ENCODE results near the gene CEP162. TPM values are rescaled to one million over a fixed set of nuclear protein-coding genes. Genes with fewer than 3 reads are reported as not detected.

CEP162 gene
- total RNA-seq, 2 experiments from 2014 or later: 2.6 to 2.8 TPM

- TF ChIP-seq CTCF (IDR thresholded peaks at IDR 0.05): no peak
- DNase-seq (no peak), ATAC-seq (ENCODE audit: poor library complexity) (no peak)
- Mint-ChIP-seq H3K36me3 (ENCODE audit: low read depth) (peaks cover 73% of the 10 kb centered on the region), H3K27me3 (no peaks in the 10 kb centered on the region), H3K4me3 (no peak overlapping the region), H3K4me1 (ENCODE audit: low read depth) (no peaks in the 10 kb centered on the region), H3K27ac (no peak overlapping the region), H3K9me3 (no peaks in the 10 kb centered on the region)
- Histone ChIP-seq H3K4me1 (ENCODE audit: insufficient read depth, low read length) (no peaks in the 10 kb centered on the region), H3K36me3 (ENCODE audit: insufficient read depth, low read length) (peaks cover 7% of the 10 kb centered on the region), H3K4me3 (ENCODE audit: low read length) (no peak overlapping the region), H3K9me3 (ENCODE audit: control insufficient read depth in 1 of 2, insufficient read depth in 1 of 2, low read length in 2 of 2) (no peaks in the 10 kb centered on the region), H3K27ac (ENCODE audit: low read depth in 1 of 2, low read length in 2 of 2) (no peak overlapping the region), H3K27me3 (ENCODE audit: control insufficient read depth in 1 of 2, insufficient read depth in 2 of 2, low read length in 2 of 2) (no peaks in the 10 kb centered on the region)
- CTCF ChIA-PET: no interaction called here
- intact Hi-C loops (cut with DNase I, micrococcal nuclease): no loop called here
- POLR2A ChIA-PET: no interaction called here
Observed at GRCh38 chr6:84150705-84151104, 76.7 kb downstream of the CEP162 start.

GRCh38 chr6:84141521-84141920 lies 85.9 kb downstream of the CEP162 start:
- H3K4me1 Mint-ChIP-seq (ENCODE audit: low read depth): no peaks in the 10 kb centered on the region
- CTCF ChIA-PET: no interaction called here
- Histone ChIP-seq H3K27ac (ENCODE audit: low read depth in 1 of 2, low read length in 2 of 2) (no peak overlapping the region), H3K27me3 (ENCODE audit: control insufficient read depth in 1 of 2, insufficient read depth in 2 of 2, low read length in 2 of 2) (no peaks in the 10 kb centered on the region), H3K9me3 (ENCODE audit: control insufficient read depth in 1 of 2, insufficient read depth in 1 of 2, low read length in 2 of 2) (no peaks in the 10 kb centered on the region), H3K4me1 (ENCODE audit: insufficient read depth, low read length) (no peaks in the 10 kb centered on the region), H3K36me3 (ENCODE audit: insufficient read depth, low read length) (peaks cover 8% of the 10 kb centered on the region), H3K4me3 (ENCODE audit: low read length) (no peak overlapping the region)
- ATAC-seq (ENCODE audit: poor library complexity) (no peak), DNase-seq (no peak)
- TF ChIP-seq CTCF (IDR thresholded peaks at IDR 0.05): no peak
- no peak overlapping the region for H3K27ac Mint-ChIP-seq
- intact Hi-C loops (cut with DNase I, micrococcal nuclease): no loop called here
- no peaks in the 10 kb centered on the region for H3K27me3 Mint-ChIP-seq
- no peak overlapping the region for H3K4me3 Mint-ChIP-seq
- H3K9me3 Mint-ChIP-seq: no peaks in the 10 kb centered on the region
- peaks cover 84% of the 10 kb centered on the region for H3K36me3 Mint-ChIP-seq (ENCODE audit: low read depth)
- POLR2A ChIA-PET: no interaction called here

GRCh38 chr6:84139311-84139710 lies 88.1 kb downstream of the CEP162 start:
- peaks cover 82% of the 10 kb centered on the region for H3K36me3 Mint-ChIP-seq (ENCODE audit: low read depth)
- DNase-seq: no peak
- Histone ChIP-seq H3K9me3 (ENCODE audit: control insufficient read depth in 1 of 2, insufficient read depth in 1 of 2, low read length in 2 of 2) (peaks cover 0 to 2% of the 10 kb centered on the region in 2 experiments), H3K27ac (ENCODE audit: low read depth in 1 of 2, low read length in 2 of 2) (no peak overlapping the region), H3K27me3 (ENCODE audit: control insufficient read depth in 1 of 2, insufficient read depth in 2 of 2, low read length in 2 of 2) (no peaks in the 10 kb centered on the region), H3K36me3 (ENCODE audit: insufficient read depth, low read length) (peaks cover 16% of the 10 kb centered on the region), H3K4me1 (ENCODE audit: insufficient read depth, low read length) (no peaks in the 10 kb centered on the region), H3K4me3 (ENCODE audit: low read length) (no peak overlapping the region)
- ChIA-PET POLR2A (no interaction called here), CTCF (no interaction called here)
- no peaks in the 10 kb centered on the region for H3K4me1 Mint-ChIP-seq (ENCODE audit: low read depth)
- no peak for ATAC-seq (ENCODE audit: poor library complexity)
- H3K4me3 Mint-ChIP-seq: no peak overlapping the region
- no peak overlapping the region for H3K27ac Mint-ChIP-seq
- H3K9me3 Mint-ChIP-seq: no peaks in the 10 kb centered on the region
- TF ChIP-seq CTCF (IDR thresholded peaks at IDR 0.05): no peak
- intact Hi-C loops (cut with DNase I, micrococcal nuclease): no loop called here
- no peaks in the 10 kb centered on the region for H3K27me3 Mint-ChIP-seq
